IMR-90 (cell line): ENCODE data around the gene PCCA. TPM values are rescaled to one million over a fixed set of nuclear protein-coding genes. Genes with fewer than 3 reads are reported as not detected.

Experiments
- ATAC-seq: fragments of 200-7000 bp; cut with Tn5 transposase; 2 replicates; pipeline ENCODE4 v1.9.1; 2020; ENCODE audit warnings: low read depth, mild to moderate bottlenecking, moderate library complexity
- BruUV-seq: library from RNA; stranded (reverse); fragments of 400-500 nt; replicated peaks from 2 replicates; lab custom pipeline; 2021; lab: Mats Ljungman, UMichigan
- CTCF ChIA-PET: fragments of 300-600 bp; formaldehyde crosslinking; extraction: SDS; loops from one replicate; lab custom pipeline; 2021; ENCODE audit warnings: antibody characterized with exemption; lab: Yijun Ruan, JAX
- POLR2A ChIA-PET: fragments of 300-600 bp; sonication (Branson Sonifier 250); formaldehyde crosslinking; loops from one replicate; lab custom pipeline; 2022; ENCODE audit warnings: antibody characterized with exemption; ENCODE audit not compliant: unreplicated experiment; lab: Charles Lee
- DNase-seq: peaks from one replicate; pipeline ENCODE4 v3.0.0; 2013
- H2AFZ ChIP-seq: replicated peaks from 2 replicates; pipeline ENCODE3; 2013; ENCODE audit warnings: low read length, mild to moderate bottlenecking; ENCODE audit not compliant: poor library complexity
- H2AK5ac ChIP-seq: 2 replicates; pipeline ENCODE4 v1.6.1; 2013; ENCODE audit warnings: low read depth, low read length, inconsistent platforms
- H2AK9ac ChIP-seq: replicated peaks from 2 replicates; pipeline ENCODE3; 2013; ENCODE audit warnings: mild to moderate bottlenecking, low read depth, low read length, moderate library complexity; ENCODE audit not compliant: poor library complexity
- H2BK120ac ChIP-seq: 2 replicates; pipeline ENCODE4 v1.6.1; 2013; ENCODE audit warnings: low read depth, low read length, inconsistent platforms
- H2BK15ac ChIP-seq: 3 replicates; pipeline ENCODE4 v1.6.1; 2013; ENCODE audit warnings: low read depth, low read length, inconsistent platforms
- H2BK20ac ChIP-seq: 2 replicates; pipeline ENCODE4 v1.6.1; 2013; ENCODE audit warnings: low read depth, mild to moderate bottlenecking, inconsistent platforms, low read length, moderate library complexity
- H2BK5ac ChIP-seq: 2 replicates; pipeline ENCODE4 v1.6.1; 2013; ENCODE audit warnings: mild to moderate bottlenecking, low read depth, low read length, inconsistent platforms; ENCODE audit not compliant: poor library complexity, severe bottlenecking
- H3K14ac ChIP-seq: replicated peaks from 2 replicates; pipeline ENCODE4 v1.6.1; 2013; ENCODE audit warnings: low read depth, low read length, inconsistent platforms
- H3K18ac ChIP-seq: 2 replicates; pipeline ENCODE4 v1.6.1; 2013; ENCODE audit warnings: low read depth, low read length, control low read depth
- H3K23ac ChIP-seq: 2 replicates; pipeline ENCODE4 v1.6.1; 2013; ENCODE audit warnings: low read depth, low read length, inconsistent platforms
- H3K27ac ChIP-seq: 2 replicates; pipeline ENCODE4 v1.5.1; 2013; ENCODE audit warnings: mild to moderate bottlenecking, control low read depth, low read length; ENCODE audit not compliant: insufficient read depth
- H3K27me3 ChIP-seq: 2 replicates; pipeline ENCODE4 v1.6.1; 2013; ENCODE audit warnings: low read length; ENCODE audit not compliant: control insufficient read depth, insufficient read depth
- H3K36me3 ChIP-seq: 2 replicates; pipeline ENCODE4 v1.6.1; 2013; ENCODE audit warnings: low read length, mixed read lengths; ENCODE audit not compliant: control insufficient read depth, insufficient read depth
- H3K4ac ChIP-seq: 2 replicates; pipeline ENCODE4 v1.6.1; 2013; ENCODE audit warnings: low read depth, low read length, inconsistent platforms
- H3K4me1 ChIP-seq: 2 replicates; pipeline ENCODE4 v1.6.1; 2013; ENCODE audit warnings: low read length, mixed read lengths; ENCODE audit not compliant: control insufficient read depth, insufficient read depth
- H3K4me2 ChIP-seq: 2 replicates; pipeline ENCODE4 v1.6.1; 2013; ENCODE audit warnings: low read depth, mild to moderate bottlenecking, control low read depth, low read length, moderate library complexity
- H3K4me3 ChIP-seq: 2 replicates; pipeline ENCODE4 v1.5.1; 2013; ENCODE audit warnings: low read depth, mild to moderate bottlenecking, control low read depth, low read length, moderate library complexity; ENCODE audit not compliant: insufficient read depth
- H3K56ac ChIP-seq: 2 replicates; pipeline ENCODE4 v1.6.1; 2013; ENCODE audit warnings: low read length, inconsistent platforms; ENCODE audit not compliant: insufficient read depth; ENCODE audit errors: extremely low read depth
- H3K79me1 ChIP-seq, 2 experiments: 2 replicates each; pipeline ENCODE4 v1.6.1; 2013; ENCODE audit warnings: low read length in 2 of 2, inconsistent platforms in 1 of 2, low read depth in 1 of 2
- H3K9ac ChIP-seq: 2 replicates; pipeline ENCODE4 v1.6.1; 2013; ENCODE audit warnings: low read depth, low read length, control low read depth
- H3K9me1 ChIP-seq: 2 replicates; pipeline ENCODE4 v1.6.1; 2013; ENCODE audit warnings: low read length, inconsistent platforms; ENCODE audit not compliant: insufficient read depth
- H3K9me3 ChIP-seq: 2 replicates; pipeline ENCODE4 v1.6.1; 2013; ENCODE audit warnings: low read length; ENCODE audit not compliant: control insufficient read depth, insufficient read depth
- H4K20me1 ChIP-seq: 2 replicates; pipeline ENCODE4 v1.6.1; 2013; ENCODE audit warnings: low read length, inconsistent platforms; ENCODE audit not compliant: insufficient read depth
- H4K5ac ChIP-seq: 2 replicates; pipeline ENCODE4 v1.6.1; 2013; ENCODE audit warnings: mild to moderate bottlenecking, low read depth, low read length, control low read depth
- H4K8ac ChIP-seq, 2 experiments: 2 replicates each; pipeline ENCODE4 v1.6.1; 2013; ENCODE audit warnings: low read depth in 2 of 2, low read length in 2 of 2, control low read depth in 1 of 2, inconsistent platforms in 1 of 2
- H4K91ac ChIP-seq: 2 replicates; pipeline ENCODE4 v1.6.1; 2013; ENCODE audit warnings: low read depth, low read length, inconsistent platforms; ENCODE audit not compliant: insufficient read depth
- BHLHE40 ChIP-seq: fragments of 150-350 bp; IDR thresholded peaks from 2 replicates; pipeline ENCODE4 v1.6.1; 2016; ENCODE audit warnings: mild to moderate bottlenecking, low read depth, low read length
- CEBPB ChIP-seq: IDR thresholded peaks from 2 replicates; pipeline ENCODE4 v1.6.1; 2012; ENCODE audit warnings: low read depth, low read length, improper control_type of control experiment
- CHD1 ChIP-seq: IDR thresholded peaks from 2 replicates; pipeline ENCODE4 v1.6.1; 2012; ENCODE audit warnings: low read depth, low read length, improper control_type of control experiment
- CTCF ChIP-seq: conservative IDR thresholded peaks from 2 replicates; pipeline ENCODE4 v1.5.1; 2012; ENCODE audit warnings: mild to moderate bottlenecking, low read depth, low read length, improper control_type of control experiment
- ELK1 ChIP-seq: fragments of 150-350 bp; IDR thresholded peaks from 2 replicates; pipeline ENCODE4 v1.6.1; 2016; ENCODE audit warnings: low read depth, mild to moderate bottlenecking, low read length, moderate library complexity, borderline replicate concordance
- FOS ChIP-seq: fragments of 150-350 bp; IDR thresholded peaks from 2 replicates; pipeline ENCODE4 v1.6.1; 2016; ENCODE audit warnings: low read depth, low read length
- MAFK ChIP-seq: IDR thresholded peaks from 2 replicates; pipeline ENCODE4 v1.6.1; 2012; ENCODE audit warnings: low read depth, low read length, improper control_type of control experiment
- MAZ ChIP-seq: IDR thresholded peaks from 2 replicates; pipeline ENCODE4 v1.6.1; 2012; ENCODE audit warnings: low read depth, mild to moderate bottlenecking, low read length, improper control_type of control experiment, moderate library complexity, borderline replicate concordance
- MXI1 ChIP-seq: IDR thresholded peaks from 2 replicates; pipeline ENCODE4 v1.6.1; 2012; ENCODE audit warnings: low read depth, mild to moderate bottlenecking, low read length, moderate library complexity, borderline replicate concordance
- NFE2L2 ChIP-seq: fragments of 150-350 bp; IDR thresholded peaks from 2 replicates; pipeline ENCODE4 v1.6.1; 2016; ENCODE audit warnings: low read depth, mild to moderate bottlenecking, low read length
- POLR2A ChIP-seq: IDR thresholded peaks from 2 replicates; pipeline ENCODE4 v1.6.1; 2012; ENCODE audit warnings: mild to moderate bottlenecking, low read depth, low read length
- RAD21 ChIP-seq: IDR thresholded peaks from 2 replicates; pipeline ENCODE4 v1.6.1; 2012; ENCODE audit warnings: low read length, improper control_type of control experiment
- RCOR1 ChIP-seq: IDR thresholded peaks from 2 replicates; pipeline ENCODE4 v1.6.1; 2012; ENCODE audit warnings: mild to moderate bottlenecking, low read length, improper control_type of control experiment; ENCODE audit not compliant: insufficient replicate concordance
- RFX5 ChIP-seq: IDR thresholded peaks from 2 replicates; pipeline ENCODE4 v1.8.0; 2012; ENCODE audit warnings: low read depth, mild to moderate bottlenecking, low read length, moderate library complexity
- SMC3 ChIP-seq: fragments of 150-350 bp; IDR thresholded peaks from 2 replicates; pipeline ENCODE4 v1.6.1; 2016; ENCODE audit warnings: low read depth, mild to moderate bottlenecking, antibody characterized with exemption, low read length, moderate library complexity
- USF2 ChIP-seq: fragments of 150-350 bp; IDR thresholded peaks from 2 replicates; pipeline ENCODE4 v1.6.1; 2017; ENCODE audit warnings: mild to moderate bottlenecking, antibody characterized with exemption, low read length, low read depth
- WGBS, 2 experiments: methylation state at CpG; one replicate each; pipeline versions ENCODE4 v1.1.5 to v1.1.7; 2013; ENCODE audit warnings: missing lambda C conversion rate in 2 of 2; ENCODE audit not compliant: insufficient read length in 1 of 2; ENCODE audit errors: extremely low coverage in 2 of 2; 5-methylcytosine and 5-hydroxymethylcytosine counted together
- dilution Hi-C: fragments of 300-500 bp; cut with HindIII; formaldehyde crosslinking; loops from one replicate; pipeline ENCODE4 v1.14.3; 2018; ENCODE audit warnings: low sequenced_read_pairs; ENCODE audit not compliant: unreplicated experiment
- in situ Hi-C: fragments of 300-500 bp; cut with MboI; formaldehyde crosslinking; loops from 3 replicates; pipeline ENCODE4 v1.14.3; 2019; ENCODE audit warnings: low sequenced_read_pairs, inconsistent platforms, mixed read lengths
- intact Hi-C: fragments of 100-400 bp; cut with micrococcal nuclease; formaldehyde crosslinking; loops from 2 replicates; pipeline ENCODE4 v1.10.0; 2022
- polyA plus RNA-seq, 3 experiments: library from polyadenylated mRNA; depleted of rRNA; stranded (reverse); fragments of >200 nt; gene quantifications; 2 replicates each; pipeline ENCODE4 v1.2.3, GENCODE V29; 2012; ENCODE audit warnings: low replicate concordance in 1 of 3
- total RNA-seq: library from RNA; depleted of rRNA; stranded (reverse); fragments of >200 nt; gene quantifications from 2 replicates; pipeline ENCODE4 v1.2.3, GENCODE V29; 2012

PCCA gene
- total and polyA plus RNA-seq, 2 of the 4 experiments (the other 2 are of a cell fraction) = 7.6 to 24.0 TPM

- Histone ChIP-seq H2BK5ac (no peak overlapping the region), H3K18ac (no peak overlapping the region), H2AFZ (no peak overlapping the region), H3K27ac (no peak overlapping the region), H3K4me3 (no peak overlapping the region), H3K4ac (no peak overlapping the region), H3K36me3 (no peaks in the 10 kb centered on the region; the same call in 1 of the 2 replicates), H3K4me1 (no peaks in the 10 kb centered on the region; the same call in 1 of the 2 replicates), H2AK9ac (no peak overlapping the region), H3K9ac (no peak overlapping the region), H2BK120ac (no peak overlapping the region), H3K27me3 (no peaks in the 10 kb centered on the region), H4K91ac (no peak overlapping the region), H3K9me1 (no peaks in the 10 kb centered on the region; the same call in 1 of the 2 replicates), H3K4me2 (no peak overlapping the region), H2BK15ac (no peak overlapping the region), H2AK5ac (no peak overlapping the region), H4K5ac (no peak overlapping the region), H3K79me1 (peaks cover 4 to 8% of the 10 kb centered on the region in 2 experiments; a peak in 3 of 4 replicates), H4K8ac (no peak overlapping the region), H3K14ac (no peak overlapping the region), H4K20me1 (no peaks in the 10 kb centered on the region), H2BK20ac (no peak overlapping the region), H3K9me3 (no peaks in the 10 kb centered on the region), H3K23ac (no peak overlapping the region), H3K56ac (no peak overlapping the region)
- in situ Hi-C loops = no loop called here
- WGBS, 2 experiments = no CpG with 5 or more reads among the region's 2 CpGs
- TF ChIP-seq POLR2A (no peak), RAD21 (no peak), USF2 (no peak), MAFK (no peak), FOS (no peak), MAZ (no peak), RCOR1 (no peak), CTCF (no peak), SMC3 (no peak), NFE2L2 (no peak), CEBPB (no peak), MXI1 (no peak), ELK1 (no peak), CHD1 (no peak), RFX5 (no peak), BHLHE40 (no peak)
- POLR2A ChIA-PET = no interaction called here
- dilution Hi-C loops = no loop called here
- DNase-seq (no peak), ATAC-seq (no peak)
- CTCF ChIA-PET = no interaction called here
- BruUV-seq = no TSS peak
- intact Hi-C loops = no loop called here
Measured at GRCh38 chr13:100298116-100298681, 209.3 kb downstream of the PCCA start.
